Smooth muscle cell (in vitro differentiated cells): ENCODE measurements around the gene POGK. TPM values are rescaled to one million over a fixed set of nuclear protein-coding genes. Genes with fewer than 3 reads are reported as not detected.

Experiments used
- DNase-seq: peaks from one replicate; lab custom pipeline; 2025; ENCODE audit not compliant: unreplicated experiment; lab: John Stamatoyannopoulos, UW
- H2AFZ ChIP-seq: fragments of 200-600 bp; sonication (generic); 2 replicates; pipeline ENCODE4 v1.6.0; 2016; ENCODE audit warnings: antibody characterized with exemption, low read depth, mild to moderate bottlenecking
- H3F3A ChIP-seq: fragments of 200-600 bp; sonication (generic); 2 replicates; pipeline ENCODE4 v1.6.0; 2017; ENCODE audit warnings: antibody characterized with exemption, low read depth
- H3K27ac ChIP-seq: fragments of 200-600 bp; sonication (generic); 2 replicates; pipeline ENCODE4 v1.5.1; 2016; ENCODE audit warnings: low read depth, mild to moderate bottlenecking
- H3K27me3 ChIP-seq: fragments of 200-600 bp; sonication (generic); 2 replicates; pipeline ENCODE4 v1.6.1; 2016; ENCODE audit warnings: low read depth, mild to moderate bottlenecking
- H3K36me3 ChIP-seq: fragments of 200-600 bp; sonication (generic); 2 replicates; pipeline ENCODE4 v1.5.1; 2016; ENCODE audit warnings: low read depth
- H3K4me1 ChIP-seq: fragments of 200-600 bp; sonication (generic); 2 replicates; pipeline ENCODE4 v1.5.1; 2016; ENCODE audit warnings: low read depth
- H3K4me2 ChIP-seq: fragments of 200-600 bp; sonication (generic); 2 replicates; pipeline ENCODE4 v1.6.0; 2016; ENCODE audit warnings: mild to moderate bottlenecking
- H3K4me3 ChIP-seq: fragments of 200-600 bp; sonication (generic); 2 replicates; pipeline ENCODE4 v1.5.1; 2016; ENCODE audit warnings: mild to moderate bottlenecking
- H3K79me2 ChIP-seq: fragments of 200-600 bp; sonication (generic); 2 replicates; pipeline ENCODE4 v1.6.0; 2016; ENCODE audit warnings: low read depth, mild to moderate bottlenecking
- H3K9ac ChIP-seq: fragments of 200-600 bp; sonication (generic); 2 replicates; pipeline ENCODE4 v1.6.0; 2016; ENCODE audit warnings: low read depth
- H3K9me3 ChIP-seq: fragments of 200-600 bp; sonication (generic); replicated peaks from 2 replicates; pipeline ENCODE4 v1.5.1; 2016; ENCODE audit warnings: low read depth
- H4K20me1 ChIP-seq: fragments of 200-600 bp; sonication (generic); 2 replicates; pipeline ENCODE4 v1.6.0; 2016; ENCODE audit warnings: low read depth
- WGBS: methylation state at CpG from one replicate; pipeline ENCODE4 v1.1.7; 2016; ENCODE audit warnings: low lambda C conversion rate; 5-methylcytosine and 5-hydroxymethylcytosine counted together
- polyA plus RNA-seq: library from polyadenylated mRNA; unstranded; fragments of >200 nt; fragmentation: Nextera tagmentation; extraction: Ambion mirVana; gene quantifications from 2 replicates; pipeline ENCODE4 v1.2.1, GENCODE V29; 2016
- total RNA-seq: library from RNA; depleted of rRNA; stranded (reverse); fragments of >200 nt; gene quantifications from 2 replicates; pipeline ENCODE4 v1.2.3, GENCODE V29; 2014
- TF ChIP-seq, protein P1 (sequence below): fragments of 200-600 bp; sonication (generic); IDR thresholded peaks from 2 replicates; pipeline ENCODE4 v1.5.1; 2017; ENCODE audit warnings: borderline replicate concordance, mild to moderate bottlenecking, antibody characterized with exemption; ENCODE audit not compliant: insufficient read depth, poor library complexity, severe bottlenecking

Gene POGK
- total and polyA plus RNA-seq, 2 experiments from 2014 or later: 9.7 to 23.4 TPM

- H3F3A ChIP-seq: peaks cover 9% of the 10 kb centered on the region
- no peaks in the 10 kb centered on the region for H3K79me2 ChIP-seq
- no peak overlapping the region for H3K4me2 ChIP-seq
- WGBS: 81% methylated on average over 5 of the region's 5 CpGs
- H4K20me1 ChIP-seq: peaks cover 17% of the 10 kb centered on the region
- H2AFZ ChIP-seq: no peak overlapping the region
- H3K9ac ChIP-seq: no peak overlapping the region
- TF ChIP-seq, protein P1, sequence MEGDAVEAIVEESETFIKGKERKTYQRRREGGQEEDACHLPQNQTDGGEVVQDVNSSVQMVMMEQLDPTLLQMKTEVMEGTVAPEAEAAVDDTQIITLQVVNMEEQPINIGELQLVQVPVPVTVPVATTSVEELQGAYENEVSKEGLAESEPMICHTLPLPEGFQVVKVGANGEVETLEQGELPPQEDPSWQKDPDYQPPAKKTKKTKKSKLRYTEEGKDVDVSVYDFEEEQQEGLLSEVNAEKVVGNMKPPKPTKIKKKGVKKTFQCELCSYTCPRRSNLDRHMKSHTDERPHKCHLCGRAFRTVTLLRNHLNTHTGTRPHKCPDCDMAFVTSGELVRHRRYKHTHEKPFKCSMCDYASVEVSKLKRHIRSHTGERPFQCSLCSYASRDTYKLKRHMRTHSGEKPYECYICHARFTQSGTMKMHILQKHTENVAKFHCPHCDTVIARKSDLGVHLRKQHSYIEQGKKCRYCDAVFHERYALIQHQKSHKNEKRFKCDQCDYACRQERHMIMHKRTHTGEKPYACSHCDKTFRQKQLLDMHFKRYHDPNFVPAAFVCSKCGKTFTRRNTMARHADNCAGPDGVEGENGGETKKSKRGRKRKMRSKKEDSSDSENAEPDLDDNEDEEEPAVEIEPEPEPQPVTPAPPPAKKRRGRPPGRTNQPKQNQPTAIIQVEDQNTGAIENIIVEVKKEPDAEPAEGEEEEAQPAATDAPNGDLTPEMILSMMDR: no peak
- H3K4me3 ChIP-seq: no peak overlapping the region
- no peak for DNase-seq
- peaks cover 10% of the 10 kb centered on the region for H3K36me3 ChIP-seq
- no peak overlapping the region for H3K27ac ChIP-seq
- H3K9me3 ChIP-seq: no peaks in the 10 kb centered on the region
- H3K4me1 ChIP-seq: no peaks in the 10 kb centered on the region
- no peaks in the 10 kb centered on the region for H3K27me3 ChIP-seq
Observed at GRCh38 chr1:166859597-166859996, 20.3 kb downstream of the POGK start.

GRCh38 chr1:166865926-166866325 lies 26.7 kb downstream of the POGK start:
- Histone ChIP-seq H3F3A (peaks cover 5% of the 10 kb centered on the region), H4K20me1 (peaks cover 26% of the 10 kb centered on the region), H3K9me3 (no peaks in the 10 kb centered on the region), H3K9ac (no peak overlapping the region), H3K4me3 (no peak overlapping the region), H3K27me3 (no peaks in the 10 kb centered on the region), H3K79me2 (peaks cover 17% of the 10 kb centered on the region), H2AFZ (no peak overlapping the region), H3K36me3 (peaks cover 15% of the 10 kb centered on the region), H3K4me1 (no peaks in the 10 kb centered on the region), H3K27ac (no peak overlapping the region), H3K4me2 (no peak overlapping the region)
- TF ChIP-seq, protein P1: no peak
- DNase-seq: no peak
- WGBS: 77% methylated on average over 5 of the region's 5 CpGs

- H3K9me3 ChIP-seq: no peaks in the 10 kb centered on the region
- H3F3A ChIP-seq: no peaks in the 10 kb centered on the region
- no peak overlapping the region for H3K4me3 ChIP-seq
- peaks cover 34% of the 10 kb centered on the region for H3K79me2 ChIP-seq
- DNase-seq: no peak
- peaks cover 9% of the 10 kb centered on the region for H3K36me3 ChIP-seq
- H3K4me2 ChIP-seq: no peak overlapping the region
- peaks cover 52% of the 10 kb centered on the region for H4K20me1 ChIP-seq
- TF ChIP-seq, protein P1: no peak
- no peak overlapping the region for H2AFZ ChIP-seq
- no peak overlapping the region for H3K27ac ChIP-seq
- H3K4me1 ChIP-seq: no peaks in the 10 kb centered on the region
- H3K9ac ChIP-seq: no peak overlapping the region
- no peaks in the 10 kb centered on the region for H3K27me3 ChIP-seq
- 94% methylated on average over 7 of the region's 7 CpGs for WGBS
Observed at GRCh38 chr1:166868639-166869038, 29.4 kb downstream of the POGK start.

- WGBS: 95% methylated on average over 3 of the region's 3 CpGs
- peaks cover 1% of the 10 kb centered on the region for H3K4me1 ChIP-seq
- TF ChIP-seq, protein P1: no peak
- H3K36me3 ChIP-seq: peaks cover 4% of the 10 kb centered on the region
- H3K4me3 ChIP-seq: no peak overlapping the region
- no peak overlapping the region for H3K9ac ChIP-seq
- no peaks in the 10 kb centered on the region for H3K27me3 ChIP-seq
- H3K4me2 ChIP-seq: no peak overlapping the region
- peaks cover 52% of the 10 kb centered on the region for H4K20me1 ChIP-seq
- no peak overlapping the region for H3K27ac ChIP-seq
- no peaks in the 10 kb centered on the region for H3F3A ChIP-seq
- DNase-seq: no peak
- H3K9me3 ChIP-seq: no peaks in the 10 kb centered on the region
- no peak overlapping the region for H2AFZ ChIP-seq
- peaks cover 41% of the 10 kb centered on the region for H3K79me2 ChIP-seq
Observed at GRCh38 chr1:166869318-166870099, 30.2 kb downstream of the POGK start.
